HCT116 (cell line): Measurements from ENCODE around the gene REEP6. TPM values are rescaled to one million over a fixed set of nuclear protein-coding genes. Genes with fewer than 3 reads are reported as not detected.
A peak's percentile ranks its signal among the peaks of the same experiment; 100 is the strongest.

Experiments used
- ATAC-seq: fragments of 200-7000 bp; cut with Tn5 transposase; 2 replicates; pipeline ENCODE4 v1.9.1; 2020; ENCODE audit warnings: mild to moderate bottlenecking, moderate library complexity
- BruUV-seq: library from RNA; stranded (reverse); fragments of 400-500 nt; replicated peaks from 2 replicates; lab custom pipeline; 2021; lab: Mats Ljungman, UMichigan
- CTCF ChIA-PET: fragments of 300-600 bp; sonication (Branson Sonifier 250); formaldehyde crosslinking; loops from one replicate; lab custom pipeline; 2021; ENCODE audit warnings: antibody characterized with exemption; lab: Charles Lee
- POLR2A ChIA-PET: fragments of 300-600, 350-600 bp; sonication (Branson Sonifier 250); formaldehyde crosslinking; loops from one replicate; lab custom pipeline; 2021; ENCODE audit warnings: antibody characterized with exemption; lab: Charles Lee
- RAD21 ChIA-PET, 2 experiments: fragments of 300-600 bp; sonication (Branson Sonifier 250); formaldehyde crosslinking; loops; one replicate each; lab custom pipeline; 2023; ENCODE audit warnings: low total read pairs in 2 of 2; ENCODE audit not compliant: uncharacterized antibody in 2 of 2, unreplicated experiment in 2 of 2, low non-redundant PET in 1 of 2; lab: Charles Lee
- DNase-seq: peaks from one replicate; pipeline ENCODE4 v3.0.0-alpha.2; 2010; ENCODE audit warnings: low read depth, low spot score
- H2AFZ ChIP-seq: fragments of 200-600 bp; shearing (Covaris generic), sonication (generic); 2 replicates; pipeline ENCODE4 v1.6.1; 2017; ENCODE audit warnings: low read depth, mixed run types, mixed read lengths, antibody characterized with exemption, low read length; ENCODE audit not compliant: poor library complexity, severe bottlenecking
- H3K27ac ChIP-seq: 2 replicates; pipeline ENCODE4 v1.5.1; 2012; ENCODE audit warnings: low read depth, low read length
- H3K27me3 ChIP-seq: fragments of 200-600 bp; sonication (generic); 2 replicates; pipeline ENCODE4 v1.6.1; 2016; ENCODE audit warnings: mixed run types, low read length, mixed read lengths; ENCODE audit not compliant: insufficient read depth
- H3K36me3 ChIP-seq, 2 experiments: fragments of 200-500 bp in 1 of 2; fragments of 200-600 bp in 1 of 2; sonication (Bioruptor generic) in 1 of 2; sonication (generic) in 1 of 2; 2 replicates each; pipeline versions ENCODE4 v1.5.1 to v1.6.1; 2014 to 2016; ENCODE audit warnings: low read length in 2 of 2, inconsistent platforms in 1 of 2, mixed read lengths in 1 of 2, mixed run types in 1 of 2; ENCODE audit not compliant: insufficient read depth in 2 of 2, control insufficient read depth in 1 of 2
- H3K4me1 ChIP-seq, 2 experiments: fragments of 200-600 bp in 1 of 2; sonication (generic) in 1 of 2; 2 replicates each; pipeline versions ENCODE4 v1.5.1 to v1.6.1; 2012 to 2017; ENCODE audit warnings: low read length in 2 of 2, inconsistent platforms in 1 of 2, mild to moderate bottlenecking in 1 of 2, mixed read lengths in 1 of 2, mixed run types in 1 of 2, moderate library complexity in 1 of 2; ENCODE audit not compliant: insufficient read depth in 2 of 2, control insufficient read depth in 1 of 2
- H3K4me2 ChIP-seq: fragments of 200-600 bp; sonication (generic); 2 replicates; pipeline ENCODE4 v1.6.1; 2017; ENCODE audit warnings: mixed run types, low read length, mixed read lengths
- H3K4me3 ChIP-seq, 2 experiments: fragments of 200-600 bp in 1 of 2; sonication (generic) in 1 of 2; replicated peaks in 1 of 2; 2 replicates each; pipeline ENCODE4 v1.5.1; 2011 to 2016; ENCODE audit warnings: low read length in 2 of 2, control low read depth in 1 of 2, low read depth in 1 of 2, mild to moderate bottlenecking in 1 of 2, mixed read lengths in 1 of 2, mixed run types in 1 of 2
- H3K79me2 ChIP-seq: fragments of 200-600 bp; sonication (generic); 2 replicates; pipeline ENCODE4 v1.6.1; 2017; ENCODE audit warnings: mild to moderate bottlenecking, mixed run types, low read length, moderate library complexity, mixed read lengths; ENCODE audit not compliant: insufficient read depth
- H3K9ac ChIP-seq: fragments of 200-600 bp; sonication (generic); 2 replicates; pipeline ENCODE4 v1.6.1; 2016; ENCODE audit warnings: low read length, mixed read lengths
- H3K9me2 ChIP-seq: fragments of 200-600 bp; sonication (generic), shearing (Covaris generic); 2 replicates; pipeline ENCODE4 v1.6.1; 2017; ENCODE audit warnings: mixed run types, mild to moderate bottlenecking, moderate library complexity; ENCODE audit not compliant: insufficient read depth
- H3K9me3 ChIP-seq, 2 experiments: fragments of 200-500 bp in 1 of 2; fragments of 200-600 bp in 1 of 2; sonication (Bioruptor generic) in 1 of 2; sonication (generic) in 1 of 2; 2 replicates each; pipeline ENCODE4 v1.6.1; 2014 to 2017; ENCODE audit warnings: low read length in 2 of 2, mixed read lengths in 2 of 2, inconsistent platforms in 1 of 2, low read depth in 1 of 2, mild to moderate bottlenecking in 1 of 2, mixed run types in 1 of 2, moderate library complexity in 1 of 2; ENCODE audit not compliant: control insufficient read depth in 1 of 2, insufficient read depth in 1 of 2
- H4K20me1 ChIP-seq: fragments of 200-600 bp; sonication (generic), shearing (Covaris generic); 2 replicates; pipeline ENCODE4 v1.6.1; 2017; ENCODE audit warnings: mixed run types, mild to moderate bottlenecking, moderate library complexity; ENCODE audit not compliant: insufficient read depth
- CEBPB ChIP-seq: IDR thresholded peaks from 2 replicates; pipeline ENCODE4 v1.6.1; 2012; ENCODE audit warnings: low read depth
- JUND ChIP-seq: IDR thresholded peaks from 2 replicates; pipeline ENCODE4 v1.6.1; 2012
- REST ChIP-seq: IDR thresholded peaks from 2 replicates; pipeline ENCODE4 v1.6.1; 2012; ENCODE audit warnings: low read depth
- SIN3A ChIP-seq: IDR thresholded peaks from 2 replicates; pipeline ENCODE4 v1.6.1; 2012; ENCODE audit warnings: low read depth
- intact Hi-C: fragments of 100-400 bp; cut with micrococcal nuclease; formaldehyde crosslinking; loops from 2 replicates; pipeline ENCODE4 v1.10.0; 2022
- total RNA-seq: library from RNA; stranded (reverse); gene quantifications from one replicate; pipeline ENCODE4 v1.2.1, GENCODE V29; 2021; ENCODE audit not compliant: unreplicated experiment

REEP6 gene
- total RNA-seq, 1 experiment from 2014 or later, result 53.9 TPM

GRCh38 chr19:1471010-1471514, 19.9 kb upstream of the REEP6 start:
- Histone ChIP-seq H3K27me3 (no peaks in the 10 kb centered on the region), H3K4me1 (peaks cover 19 to 39% of the 10 kb centered on the region in 2 experiments)
- RAD21 ChIA-PET, result no interaction called here

More at GRCh38 chr19:1471010-1471514, 19.9 kb upstream of the REEP6 start:
- H3K9me3 ChIP-seq, result no peaks in the 10 kb centered on the region
- ChIA-PET CTCF (interaction anchor here (0.9 to 1.7 kb wide), 4 partner anchors 15 to 155 kb away, joined by 3 to 7 read pairs (median 4); no protein-coding TSS in a partner anchor), POLR2A (interaction anchor here (2.4 kb wide), 1 partner anchor 15 kb away, joined by 8 read pairs; no protein-coding TSS in a partner anchor)
- intact Hi-C loops, result no loop called here
- H2AFZ ChIP-seq, result no peak overlapping the region
- peak overlapping the region; percentile 57 to 66 for H3K4me3 ChIP-seq
- BruUV-seq, result no TSS peak
- no peak for TF ChIP-seq CEBPB
- TF ChIP-seq REST, result no peak
- TF ChIP-seq JUND, result no peak
- TF ChIP-seq SIN3A, result no peak
- peak overlapping the region; percentile 96 for H3K4me2 ChIP-seq
- no peaks in the 10 kb centered on the region for H3K9me2 ChIP-seq
- H3K9ac ChIP-seq, result peak overlapping the region; percentile 60
- peaks cover 16% of the 10 kb centered on the region; the same call in 1 of the 2 replicates for H3K79me2 ChIP-seq
- H4K20me1 ChIP-seq, result no peaks in the 10 kb centered on the region
- DNase-seq, result no peak
- peak overlapping the region; percentile 91 for H3K27ac ChIP-seq
- H3K36me3 ChIP-seq, result peaks cover 0 to 3% of the 10 kb centered on the region in 2 experiments; a peak in 1 of 4 replicates
- peak; percentile 52 for ATAC-seq
